Peyer's patch (tissue), 4 donors: ENCODE data around the gene NPEPPS. TPM values are rescaled to one million over a fixed set of nuclear protein-coding genes. Genes with fewer than 3 reads are reported as not detected.
"Not testable (repeated sequence)": the region's sequence is repeated elsewhere in the genome, so short reads cannot be mapped to it uniquely, and the experiment has no call there.

ENCODE experiments used
- DNase-seq, 3 donors: peaks; one replicate each; pipeline ENCODE4 v3.0.0-alpha.2; 2017 to 2019
- H3K27ac ChIP-seq, 4 donors: fragments of 200-600 bp; sonication (generic); one replicate each; pipeline ENCODE4 v1.5.1; 2016 to 2019
- H3K27me3 ChIP-seq, 2 donors: fragments of 200-600 bp; sonication (generic); one replicate each; pipeline ENCODE4 v1.5.1; 2019
- H3K36me3 ChIP-seq, 3 donors: fragments of 200-600 bp; sonication (generic); one replicate each; pipeline ENCODE4 v1.5.1; 2016 to 2019
- H3K4me1 ChIP-seq, 4 donors: fragments of 200-600 bp; sonication (generic); one replicate each; pipeline ENCODE4 v1.5.1; 2016 to 2019
- H3K4me3 ChIP-seq, 4 donors: fragments of 200-600 bp; sonication (generic); 1 replicate in 3 of 4; 2 replicates in 1 of 4; pipeline ENCODE4 v1.5.1; 2016 to 2019; ENCODE audit warnings: mild to moderate bottlenecking in 1 of 4
- H3K9me3 ChIP-seq, 4 donors: fragments of 200-600 bp; sonication (generic); one replicate each; pipeline ENCODE4 v1.5.1; 2016 to 2019; ENCODE audit warnings: mild to moderate bottlenecking in 1 of 4
- total RNA-seq, 4 donors: library from RNA; depleted of rRNA; stranded (reverse); fragments of >200 nt; gene quantifications; one replicate each; pipeline ENCODE4 v1.1.0, GENCODE V29; 2016

Gene NPEPPS
- total RNA-seq, 4 donors from 2014 or later: 124 to 207 (median 165) TPM

DNA sequence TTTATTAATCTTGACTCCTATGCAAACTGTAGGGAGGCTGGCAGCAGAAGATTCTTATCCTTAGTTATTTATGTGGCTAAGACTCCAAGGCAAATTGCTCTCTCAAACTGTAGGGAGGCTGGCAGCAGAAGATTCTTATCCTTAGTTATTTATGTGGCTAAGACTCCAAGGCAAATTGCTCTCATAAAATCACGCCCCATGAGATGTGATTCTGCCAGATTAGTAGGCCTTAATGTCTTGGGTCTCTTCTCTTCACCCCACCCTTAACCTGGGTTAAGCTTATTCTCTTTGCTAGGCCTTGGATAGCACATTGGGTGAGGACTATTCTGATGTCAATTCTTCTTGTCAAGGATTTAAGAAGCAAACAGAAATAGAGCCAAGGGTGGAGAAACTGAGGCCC lies 9.5 kb upstream of the NPEPPS start:
- DNase-seq, H3K36me3 ChIP-seq, H3K9me3 ChIP-seq, H3K27ac ChIP-seq, H3K4me1 ChIP-seq, H3K4me3 ChIP-seq, H3K27me3 ChIP-seq: not testable (repeated sequence)

DNA sequence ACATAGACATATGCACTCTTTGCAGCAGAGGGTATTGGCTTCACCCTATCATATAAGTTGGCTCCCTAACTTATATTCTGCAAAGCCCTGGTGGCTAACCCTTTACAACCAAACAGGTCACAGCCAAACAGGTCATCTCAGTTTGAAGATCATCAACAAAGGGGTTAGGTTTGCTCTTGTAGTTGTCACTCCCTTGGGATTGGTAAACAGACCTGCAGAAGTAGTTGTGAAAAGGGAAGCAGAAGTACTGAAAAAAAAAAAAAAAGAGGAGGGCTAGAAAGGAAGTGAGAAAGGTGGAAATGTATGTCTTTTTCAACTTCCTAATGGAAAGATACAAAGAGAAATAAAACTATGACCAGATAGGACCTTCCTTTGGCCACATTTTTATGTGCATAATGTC lies 8.6 kb upstream of the NPEPPS start:
- H3K27me3 ChIP-seq, H3K36me3 ChIP-seq, DNase-seq, H3K4me3 ChIP-seq, H3K27ac ChIP-seq, H3K4me1 ChIP-seq, H3K9me3 ChIP-seq: not testable (repeated sequence)

GRCh38 chr17:47531233-47531820 lies 419 bp downstream of the NPEPPS start:
- not testable (repeated sequence) for H3K36me3 ChIP-seq, H3K9me3 ChIP-seq, H3K27me3 ChIP-seq
- peak in 1 of 3 donors; percentile 56 for DNase-seq
- Histone ChIP-seq H3K4me1 (peaks cover 0 to 12% (median 2%) of the 10 kb centered on the region in 4 donors), H3K27ac (peak overlapping the region; percentile 87 to 96 (median 92)), H3K4me3 (peak overlapping the region; percentile 61 to 83 (median 68))

- H3K27ac ChIP-seq, H3K27me3 ChIP-seq, H3K36me3 ChIP-seq, DNase-seq, H3K9me3 ChIP-seq, H3K4me3 ChIP-seq, H3K4me1 ChIP-seq: not testable (repeated sequence)
Observed at GRCh38 chr17:47539085-47539484, 8.2 kb downstream of the NPEPPS start.

GRCh38 chr17:47541676-47542075 lies 10.8 kb downstream of the NPEPPS start:
- not testable (repeated sequence) for H3K27me3 ChIP-seq, H3K36me3 ChIP-seq, H3K27ac ChIP-seq, H3K4me3 ChIP-seq, H3K4me1 ChIP-seq, H3K9me3 ChIP-seq, DNase-seq

DNA sequence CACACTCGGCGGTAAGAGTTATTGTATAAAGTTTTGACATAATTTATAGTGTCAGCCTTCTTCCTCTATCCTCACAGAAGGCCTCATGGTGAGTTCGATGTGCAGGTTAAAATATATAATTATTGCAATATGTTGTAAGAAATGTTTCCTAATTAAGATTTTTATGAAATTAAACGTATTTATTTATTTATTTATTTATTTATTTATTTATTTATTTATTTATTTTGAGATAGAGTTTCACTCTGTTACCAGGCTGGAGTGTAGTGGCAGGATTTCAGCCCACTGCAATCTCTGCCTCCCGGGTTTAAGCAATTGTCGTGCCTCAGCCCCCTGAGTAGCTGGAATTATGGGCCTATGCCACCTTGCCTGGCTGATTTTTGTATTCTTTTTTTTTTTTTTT lies 13.4 kb downstream of the NPEPPS start:
- not testable (repeated sequence) for H3K9me3 ChIP-seq, H3K4me1 ChIP-seq, DNase-seq, H3K27me3 ChIP-seq, H3K27ac ChIP-seq, H3K4me3 ChIP-seq
- H3K36me3 ChIP-seq: peaks cover 0 to 18% (median 0%) of the 10 kb centered on the region in 3 donors

DNA sequence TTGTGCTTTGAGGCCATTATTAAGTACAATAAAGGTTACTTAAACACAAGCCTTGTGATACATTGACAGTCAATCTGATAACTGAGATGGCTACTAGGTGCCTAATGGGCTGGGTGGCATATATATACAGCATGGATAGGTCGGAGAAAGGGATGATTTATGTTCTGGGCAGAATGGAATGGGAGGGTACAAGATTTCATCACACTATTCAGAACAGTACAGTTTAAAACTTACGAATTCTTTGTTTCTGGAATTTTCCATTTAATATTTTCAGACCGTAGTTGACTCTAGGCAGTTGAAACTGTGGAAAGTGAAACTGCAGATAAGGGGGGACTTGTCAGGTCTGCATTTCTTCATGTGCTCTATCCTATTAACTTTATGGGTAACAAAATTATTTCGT lies 23.8 kb downstream of the NPEPPS start:
- not testable (repeated sequence) for DNase-seq, H3K4me1 ChIP-seq, H3K9me3 ChIP-seq, H3K27ac ChIP-seq, H3K4me3 ChIP-seq, H3K36me3 ChIP-seq, H3K27me3 ChIP-seq

GRCh38 chr17:47556108-47556507 lies 25.2 kb downstream of the NPEPPS start:
- not testable (repeated sequence) for H3K27ac ChIP-seq, H3K27me3 ChIP-seq, H3K4me1 ChIP-seq, H3K36me3 ChIP-seq, DNase-seq, H3K9me3 ChIP-seq, H3K4me3 ChIP-seq

GRCh38 chr17:47560517-47561043 lies 29.7 kb downstream of the NPEPPS start:
- not testable (repeated sequence) for H3K27ac ChIP-seq, H3K27me3 ChIP-seq, H3K36me3 ChIP-seq, H3K4me1 ChIP-seq, H3K4me3 ChIP-seq, H3K9me3 ChIP-seq, DNase-seq

GRCh38 chr17:47561698-47562405 lies 30.9 kb downstream of the NPEPPS start:
- not testable (repeated sequence) for H3K36me3 ChIP-seq, H3K27me3 ChIP-seq, H3K27ac ChIP-seq, H3K9me3 ChIP-seq, H3K4me1 ChIP-seq, DNase-seq, H3K4me3 ChIP-seq

GRCh38 chr17:47562406-47562705 lies 31.4 kb downstream of the NPEPPS start:
- H3K9me3 ChIP-seq, H3K27ac ChIP-seq, H3K36me3 ChIP-seq, H3K4me1 ChIP-seq, H3K4me3 ChIP-seq, DNase-seq, H3K27me3 ChIP-seq: not testable (repeated sequence)

DNA sequence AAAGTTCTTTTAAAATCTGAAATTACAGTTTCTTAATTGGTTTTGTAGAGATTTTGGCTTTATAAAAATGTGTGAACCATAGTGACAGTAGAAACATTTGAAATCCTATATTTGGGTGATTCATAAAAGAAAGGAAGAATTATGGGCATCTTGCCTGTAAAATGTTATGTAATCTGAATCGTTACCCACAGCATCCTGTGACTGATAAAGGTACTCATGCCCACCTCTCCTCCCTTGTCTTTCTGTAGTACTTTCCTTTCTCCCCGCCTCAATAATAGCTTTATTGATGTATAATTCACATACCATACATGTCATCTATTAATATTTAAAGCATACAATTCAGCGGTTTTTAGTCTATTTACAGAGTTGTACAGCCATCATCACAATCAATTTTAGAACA lies 36.4 kb downstream of the NPEPPS start:
- H3K4me1 ChIP-seq, DNase-seq, H3K27ac ChIP-seq, H3K4me3 ChIP-seq, H3K27me3 ChIP-seq, H3K9me3 ChIP-seq: not testable (repeated sequence)
- peaks cover 0 to 23% (median 0%) of the 10 kb centered on the region in 3 donors for H3K36me3 ChIP-seq

DNA sequence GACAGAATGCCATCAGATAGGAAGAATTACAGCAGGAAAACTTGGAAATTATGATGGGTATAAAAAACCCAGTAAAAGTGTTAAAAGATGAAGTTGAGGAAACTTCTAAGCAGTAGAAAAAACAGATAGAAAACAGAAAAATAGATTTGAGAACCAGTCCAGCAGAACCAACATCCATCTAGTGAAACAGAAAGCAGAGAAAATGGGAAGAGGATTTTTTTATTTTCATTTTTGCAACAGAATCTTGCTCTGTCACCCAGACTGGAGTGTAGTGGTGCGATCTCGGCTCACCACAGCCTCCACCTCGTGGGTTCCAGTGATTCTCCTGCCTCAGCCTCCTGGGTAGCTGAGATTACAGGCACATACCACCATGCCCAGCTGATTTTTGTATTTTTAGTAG lies 41.7 kb downstream of the NPEPPS start:
- not testable (repeated sequence) for DNase-seq, H3K27me3 ChIP-seq, H3K9me3 ChIP-seq, H3K27ac ChIP-seq, H3K4me1 ChIP-seq, H3K4me3 ChIP-seq
- H3K36me3 ChIP-seq: peaks cover 0 to 23% (median 0%) of the 10 kb centered on the region in 3 donors

GRCh38 chr17:47582416-47582815 lies 51.5 kb downstream of the NPEPPS start:
- H3K27me3 ChIP-seq, H3K4me3 ChIP-seq, H3K4me1 ChIP-seq, H3K27ac ChIP-seq, H3K9me3 ChIP-seq, DNase-seq: not testable (repeated sequence)
- H3K36me3 ChIP-seq: peaks cover 0 to 10% (median 0%) of the 10 kb centered on the region in 3 donors

DNA sequence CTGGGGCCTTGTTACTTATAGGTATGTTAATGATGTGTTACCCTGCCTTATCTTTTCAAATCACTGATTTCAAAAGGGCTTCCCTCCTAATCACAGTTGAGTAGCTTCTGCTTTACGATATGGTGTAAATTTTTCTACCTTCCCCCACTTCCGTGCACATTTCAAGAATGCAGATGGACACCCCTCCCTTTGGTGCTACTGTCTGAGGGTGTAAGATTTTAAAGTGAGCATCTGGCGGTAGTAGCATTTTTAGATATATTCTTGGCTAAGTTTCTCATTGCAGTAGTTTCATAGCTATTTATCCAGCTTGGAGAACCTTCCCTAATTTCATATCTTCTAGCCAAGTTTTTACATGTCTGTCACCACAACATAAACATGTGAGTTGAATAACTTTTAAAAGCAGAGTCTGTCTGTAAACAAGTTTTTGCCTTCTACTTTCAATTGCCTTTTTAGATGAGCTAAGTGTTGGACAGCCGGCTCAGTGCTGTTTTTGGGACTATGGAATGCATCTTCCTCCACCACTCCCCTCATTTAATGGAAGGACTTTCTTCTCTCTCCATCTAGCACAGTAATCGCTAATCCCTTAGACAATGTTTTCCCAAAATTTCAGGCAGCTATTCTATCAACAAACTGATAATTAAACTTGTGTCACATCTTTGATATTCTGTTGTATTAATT lies 55.6 kb downstream of the NPEPPS start:
- peaks cover 0 to 28% (median 0%) of the 10 kb centered on the region in 3 donors for H3K36me3 ChIP-seq
- not testable (repeated sequence) for DNase-seq, H3K27me3 ChIP-seq, H3K27ac ChIP-seq, H3K9me3 ChIP-seq, H3K4me1 ChIP-seq, H3K4me3 ChIP-seq
